Upper lobe of left lung (tissue), 4 donors: ENCODE measurements around the gene IDS.

Experiments used
- POLR2A ChIP-seq, 4 donors: fragments of 450-650 bp; IDR thresholded peaks; one replicate each; pipeline ENCODE4 v1.5.1; 2016 to 2017; ENCODE audit warnings: antibody characterized with exemption in 4 of 4, mild to moderate bottlenecking in 2 of 4
- POLR2AphosphoS5 ChIP-seq, 2 donors: sonication (generic); formaldehyde crosslinking; IDR thresholded peaks; one replicate each; pipeline ENCODE4 v1.5.1; 2017; ENCODE audit warnings: antibody characterized with exemption in 2 of 2
- TF ChIP-seq, protein P1 (sequence below), 6 experiments: fragments of 450-650 bp in 4 of 6; fragments of 200-600 bp in 2 of 6; sonication (generic) in 2 of 6; IDR thresholded peaks; one replicate each; pipeline ENCODE4 v1.5.1; 2016 to 2019; ENCODE audit warnings: antibody characterized with exemption in 6 of 6

DNA sequence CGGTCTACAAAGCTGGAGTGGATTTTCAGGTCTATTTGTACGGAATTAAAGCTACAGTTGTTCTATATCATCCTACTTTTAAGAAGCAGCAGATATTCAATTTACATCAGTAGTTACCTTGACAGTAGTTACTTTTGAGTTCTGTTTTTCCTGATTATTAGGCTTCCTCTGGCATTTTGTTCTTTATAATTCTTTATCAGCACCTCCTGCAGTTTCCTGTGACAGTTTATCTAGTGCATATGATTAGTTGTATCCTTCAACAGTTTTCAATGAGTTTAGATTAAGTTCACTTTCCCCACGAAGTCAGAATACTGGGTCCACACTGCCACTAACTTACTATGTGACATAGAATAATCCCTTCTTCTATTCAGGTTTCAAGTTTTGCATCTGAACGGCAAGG is 71.7 kb downstream of the IDS start:
- TF ChIP-seq, protein P1, sequence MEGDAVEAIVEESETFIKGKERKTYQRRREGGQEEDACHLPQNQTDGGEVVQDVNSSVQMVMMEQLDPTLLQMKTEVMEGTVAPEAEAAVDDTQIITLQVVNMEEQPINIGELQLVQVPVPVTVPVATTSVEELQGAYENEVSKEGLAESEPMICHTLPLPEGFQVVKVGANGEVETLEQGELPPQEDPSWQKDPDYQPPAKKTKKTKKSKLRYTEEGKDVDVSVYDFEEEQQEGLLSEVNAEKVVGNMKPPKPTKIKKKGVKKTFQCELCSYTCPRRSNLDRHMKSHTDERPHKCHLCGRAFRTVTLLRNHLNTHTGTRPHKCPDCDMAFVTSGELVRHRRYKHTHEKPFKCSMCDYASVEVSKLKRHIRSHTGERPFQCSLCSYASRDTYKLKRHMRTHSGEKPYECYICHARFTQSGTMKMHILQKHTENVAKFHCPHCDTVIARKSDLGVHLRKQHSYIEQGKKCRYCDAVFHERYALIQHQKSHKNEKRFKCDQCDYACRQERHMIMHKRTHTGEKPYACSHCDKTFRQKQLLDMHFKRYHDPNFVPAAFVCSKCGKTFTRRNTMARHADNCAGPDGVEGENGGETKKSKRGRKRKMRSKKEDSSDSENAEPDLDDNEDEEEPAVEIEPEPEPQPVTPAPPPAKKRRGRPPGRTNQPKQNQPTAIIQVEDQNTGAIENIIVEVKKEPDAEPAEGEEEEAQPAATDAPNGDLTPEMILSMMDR (IDR thresholded peaks at IDR 0.05), result no peak
- TF ChIP-seq POLR2AphosphoS5 (IDR thresholded peaks at IDR 0.05) (no peak), POLR2A (IDR thresholded peaks at IDR 0.05) (no peak)
